OCI-LY1 (cell line): ENCODE measurements around the gene NRCAM.

Experiments used
- EZH2 ChIP-seq: fragments of 200-600 bp; sonication (generic), shearing (Covaris generic); IDR thresholded peaks from 2 replicates; pipeline ENCODE4 v1.8.0; 2017; ENCODE audit warnings: borderline replicate concordance, mixed run types, mild to moderate bottlenecking, antibody characterized with exemption, low read length, moderate library complexity, mixed read lengths
- TF ChIP-seq, protein P1 (sequence below): fragments of 200-600 bp; sonication (generic), shearing (Covaris generic); IDR thresholded peaks from 2 replicates; pipeline ENCODE4 v1.5.1; 2017; ENCODE audit warnings: mild to moderate bottlenecking, antibody characterized with exemption, low read length, moderate library complexity, mixed read lengths

DNA sequence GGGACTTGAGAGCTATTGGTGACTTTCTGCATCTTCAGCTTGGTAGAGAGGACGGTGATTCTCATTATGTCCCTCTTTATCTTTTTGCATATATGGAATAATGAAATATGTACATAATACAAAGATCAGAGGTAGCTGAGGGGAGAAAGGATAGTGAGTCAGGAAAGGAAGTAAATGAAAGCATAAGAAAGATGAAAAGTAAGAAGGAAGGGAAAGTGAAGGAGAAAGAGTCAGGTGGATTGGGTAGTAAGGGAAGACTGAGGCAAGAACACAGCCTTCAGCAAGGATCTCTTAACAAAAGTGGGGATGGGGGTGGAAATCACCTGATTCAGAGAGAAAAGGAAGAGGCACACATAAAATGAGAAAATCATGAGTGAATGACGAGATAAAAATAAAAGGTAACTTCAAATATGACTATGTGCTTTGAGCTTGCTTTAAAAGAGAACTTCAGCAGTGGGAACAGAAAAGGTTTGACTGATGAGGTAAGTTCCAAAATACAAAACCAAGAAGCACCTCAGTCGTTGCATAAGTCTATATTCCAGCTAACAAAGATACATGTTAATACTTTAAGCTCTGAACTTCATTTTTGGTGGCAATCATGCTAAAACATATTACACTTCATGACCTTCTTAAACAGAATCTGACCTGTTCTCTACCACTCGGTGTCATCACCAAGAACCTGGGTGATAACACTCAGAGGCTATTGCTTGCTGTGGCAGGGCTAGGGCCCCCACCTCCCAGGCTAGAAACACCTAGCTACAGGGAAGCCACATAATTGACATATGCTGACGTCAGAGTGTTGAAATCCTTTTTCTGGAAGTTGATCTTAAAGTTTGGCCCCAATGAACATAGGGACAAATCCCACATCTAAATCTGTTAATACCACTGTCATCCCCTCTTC is 32.9 kb downstream of the NRCAM start:
- TF ChIP-seq, protein P1, sequence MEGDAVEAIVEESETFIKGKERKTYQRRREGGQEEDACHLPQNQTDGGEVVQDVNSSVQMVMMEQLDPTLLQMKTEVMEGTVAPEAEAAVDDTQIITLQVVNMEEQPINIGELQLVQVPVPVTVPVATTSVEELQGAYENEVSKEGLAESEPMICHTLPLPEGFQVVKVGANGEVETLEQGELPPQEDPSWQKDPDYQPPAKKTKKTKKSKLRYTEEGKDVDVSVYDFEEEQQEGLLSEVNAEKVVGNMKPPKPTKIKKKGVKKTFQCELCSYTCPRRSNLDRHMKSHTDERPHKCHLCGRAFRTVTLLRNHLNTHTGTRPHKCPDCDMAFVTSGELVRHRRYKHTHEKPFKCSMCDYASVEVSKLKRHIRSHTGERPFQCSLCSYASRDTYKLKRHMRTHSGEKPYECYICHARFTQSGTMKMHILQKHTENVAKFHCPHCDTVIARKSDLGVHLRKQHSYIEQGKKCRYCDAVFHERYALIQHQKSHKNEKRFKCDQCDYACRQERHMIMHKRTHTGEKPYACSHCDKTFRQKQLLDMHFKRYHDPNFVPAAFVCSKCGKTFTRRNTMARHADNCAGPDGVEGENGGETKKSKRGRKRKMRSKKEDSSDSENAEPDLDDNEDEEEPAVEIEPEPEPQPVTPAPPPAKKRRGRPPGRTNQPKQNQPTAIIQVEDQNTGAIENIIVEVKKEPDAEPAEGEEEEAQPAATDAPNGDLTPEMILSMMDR = no peak
- TF ChIP-seq EZH2 = no peak
